Esophagus mucosa (tissue), 1 donor: ENCODE results near the gene ATP5F1D. TPM values are rescaled to one million over a fixed set of nuclear protein-coding genes. Genes with fewer than 3 reads are reported as not detected.
A peak's percentile ranks its signal among the peaks of the same experiment; 100 is the strongest.
"Not testable (repeated sequence)": the region's sequence is repeated elsewhere in the genome, so short reads cannot be mapped to it uniquely, and the experiment has no call there.

ENCODE experiments used
- ATAC-seq: fragments of 200-7000 bp; cut with Tn5 transposase; one replicate; pipeline ENCODE4 v1.9.1; 2020
- total RNA-seq: library from RNA; stranded (reverse); gene quantifications from one replicate; pipeline ENCODE4 v1.2.4, GENCODE V29; 2023
- donor health status: DM: yes; HTN: yes; CAD: no.

The ATP5F1D gene
- total RNA-seq, 1 donor from 2014 or later = 251 TPM

DNA sequence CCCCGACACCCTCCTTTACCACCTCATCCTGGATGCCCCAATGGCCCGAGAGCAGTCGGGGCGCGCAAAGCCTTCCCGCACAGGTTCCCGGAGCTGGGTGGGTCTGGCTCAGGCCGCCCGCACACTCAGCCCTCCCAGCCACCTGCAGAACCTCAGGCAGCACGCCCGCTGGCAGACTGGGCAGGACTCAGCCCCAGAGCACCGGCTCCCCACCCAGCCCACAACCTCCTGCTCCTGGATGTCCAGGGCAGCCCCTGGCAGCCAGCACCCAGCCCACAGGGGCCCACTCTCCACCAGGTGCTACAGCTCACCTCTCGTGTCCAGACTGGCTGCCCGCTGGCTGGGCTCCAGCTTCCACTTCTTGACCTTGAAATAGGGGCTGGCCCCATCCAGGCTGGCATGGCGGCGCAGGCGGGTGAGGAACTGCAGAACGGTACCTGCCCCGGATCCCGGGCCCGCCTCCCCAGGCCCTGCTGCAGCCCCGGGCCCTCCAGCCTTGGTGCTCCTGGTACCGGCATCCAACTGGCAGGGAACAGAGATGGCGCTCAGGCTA lies 8.4 kb upstream of the ATP5F1D start:
- no peak for ATAC-seq

DNA sequence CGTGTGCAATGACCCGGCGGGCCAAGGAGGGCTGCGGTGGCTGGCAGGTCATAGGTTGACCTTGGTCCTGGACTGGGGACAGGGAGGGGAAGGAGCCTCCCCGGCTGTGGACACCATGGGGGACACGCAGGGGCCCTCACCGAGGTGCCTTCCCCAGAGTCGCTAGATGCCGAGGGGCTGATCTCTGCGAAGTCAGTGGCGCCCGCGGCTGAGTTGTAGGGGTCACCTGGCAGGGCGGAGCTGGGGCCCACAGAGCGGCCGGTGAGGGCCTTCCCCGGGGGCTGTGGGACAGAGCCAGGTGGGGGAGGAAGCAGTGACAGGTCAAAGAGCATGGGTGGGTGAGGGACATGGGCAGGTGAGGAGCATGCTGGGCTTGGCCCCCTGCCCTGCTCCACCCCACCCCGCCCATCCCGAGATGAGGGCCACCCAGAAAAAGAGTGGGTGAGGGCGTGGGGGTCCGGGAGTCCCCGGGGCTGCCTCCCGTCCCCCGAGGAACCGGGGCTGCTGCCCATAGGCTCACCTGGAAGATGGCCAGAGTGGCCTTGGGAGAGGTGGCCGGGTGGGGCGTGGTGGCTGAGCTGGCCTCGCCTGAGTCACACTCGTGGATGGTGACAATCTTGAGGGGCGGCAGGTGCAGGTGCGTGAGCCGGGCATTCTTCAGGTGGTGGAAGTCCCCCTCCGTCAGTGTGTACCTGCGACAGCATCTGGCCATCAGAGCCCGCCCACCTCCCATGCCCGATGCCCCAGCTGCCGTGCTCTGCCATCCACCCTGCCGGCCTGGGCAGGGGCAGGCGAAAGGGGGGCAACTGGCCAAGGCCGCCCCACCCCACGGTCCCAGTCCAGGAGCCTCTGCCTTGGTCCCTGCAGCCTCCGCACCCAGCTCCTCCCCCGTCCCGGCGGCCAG lies 7.2 kb upstream of the ATP5F1D start:
- ATAC-seq = no peak

DNA sequence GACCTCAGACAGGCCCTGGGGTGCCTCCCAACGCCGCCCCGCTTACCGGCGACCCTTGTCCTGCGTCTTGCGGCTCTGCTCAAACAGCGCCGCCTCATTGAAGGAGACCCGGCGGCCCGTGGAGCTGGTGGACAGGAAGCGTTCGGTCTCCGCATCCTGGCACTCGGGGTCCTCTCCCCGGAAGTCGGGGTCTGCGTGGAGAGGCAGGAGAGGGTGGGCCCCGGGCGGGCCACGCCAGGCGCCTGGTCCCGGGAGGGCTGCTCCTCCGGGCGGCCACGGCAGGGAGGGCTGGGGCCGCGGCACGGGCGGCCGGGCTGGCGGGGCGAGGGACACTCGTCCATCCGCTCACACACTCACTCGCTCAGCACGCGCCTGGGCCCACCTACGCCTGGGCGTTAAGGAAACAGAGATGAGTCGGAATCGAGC lies 6.6 kb upstream of the ATP5F1D start:
- ATAC-seq = no peak

DNA sequence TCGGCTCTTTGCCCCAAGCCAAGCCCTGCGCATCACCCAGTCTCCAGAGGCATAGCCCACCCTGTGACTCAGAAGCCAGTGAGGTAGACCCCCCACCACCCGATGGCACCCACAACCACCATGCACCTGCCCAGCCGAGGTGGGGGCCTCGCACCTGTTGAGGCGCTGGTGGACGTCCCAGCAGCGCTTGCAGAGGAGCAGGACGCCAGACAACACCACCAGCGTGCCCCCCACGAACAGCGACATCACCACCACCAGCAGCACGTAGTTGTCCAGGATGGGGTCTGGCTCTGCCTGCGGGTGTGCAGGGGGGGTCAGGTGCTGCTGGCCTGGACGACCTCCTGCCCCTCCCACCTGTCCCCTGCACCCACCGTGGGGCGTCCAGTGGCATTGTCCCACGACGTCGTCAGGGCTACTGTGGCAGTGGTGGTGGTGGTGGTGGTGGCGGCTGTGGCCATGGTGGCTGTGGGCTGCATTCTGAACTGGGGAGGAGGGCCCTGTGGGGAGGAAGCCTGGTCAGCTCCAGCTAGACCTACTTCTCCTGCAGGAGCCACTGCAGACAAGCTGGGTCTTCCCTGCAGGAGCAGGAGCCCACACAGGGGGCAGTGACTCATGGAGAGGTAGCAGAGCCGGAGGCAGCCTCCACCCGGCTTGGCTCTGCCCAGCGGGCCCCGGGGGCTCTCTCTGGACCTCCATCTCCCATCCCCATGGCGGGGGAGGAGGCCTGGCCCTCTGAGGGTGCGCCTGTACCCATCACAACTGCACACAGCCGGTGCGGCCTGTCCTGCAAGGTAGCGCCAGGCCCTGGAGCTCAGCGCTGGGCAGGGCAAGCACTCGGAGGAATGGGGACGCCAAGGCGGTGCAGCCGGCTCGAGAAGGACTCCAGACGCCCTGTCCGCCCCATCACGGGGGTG lies 5.7 kb upstream of the ATP5F1D start:
- peak; percentile 37 for ATAC-seq

DNA sequence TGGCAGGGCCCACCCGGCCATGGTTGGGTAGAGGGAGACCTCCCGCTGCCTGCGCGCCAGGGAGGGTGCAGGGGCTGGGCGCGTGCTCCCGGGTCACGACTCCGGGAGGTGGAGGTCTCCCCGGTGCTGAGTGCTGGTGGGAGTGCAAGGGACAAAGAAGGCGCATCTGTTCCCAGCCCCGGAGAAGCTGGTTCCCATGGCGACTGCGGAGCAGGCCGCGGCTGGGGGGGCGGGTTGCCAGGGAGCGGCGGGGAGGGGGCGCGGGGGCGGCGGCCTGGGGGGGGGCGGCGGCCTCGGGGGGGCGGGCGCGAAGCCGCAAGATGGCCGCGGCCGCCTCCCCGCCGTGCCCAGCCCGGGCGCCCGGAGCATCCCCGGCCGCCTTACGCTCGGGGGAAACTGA lies 5.0 kb upstream of the ATP5F1D start:
- ATAC-seq = no peak

DNA sequence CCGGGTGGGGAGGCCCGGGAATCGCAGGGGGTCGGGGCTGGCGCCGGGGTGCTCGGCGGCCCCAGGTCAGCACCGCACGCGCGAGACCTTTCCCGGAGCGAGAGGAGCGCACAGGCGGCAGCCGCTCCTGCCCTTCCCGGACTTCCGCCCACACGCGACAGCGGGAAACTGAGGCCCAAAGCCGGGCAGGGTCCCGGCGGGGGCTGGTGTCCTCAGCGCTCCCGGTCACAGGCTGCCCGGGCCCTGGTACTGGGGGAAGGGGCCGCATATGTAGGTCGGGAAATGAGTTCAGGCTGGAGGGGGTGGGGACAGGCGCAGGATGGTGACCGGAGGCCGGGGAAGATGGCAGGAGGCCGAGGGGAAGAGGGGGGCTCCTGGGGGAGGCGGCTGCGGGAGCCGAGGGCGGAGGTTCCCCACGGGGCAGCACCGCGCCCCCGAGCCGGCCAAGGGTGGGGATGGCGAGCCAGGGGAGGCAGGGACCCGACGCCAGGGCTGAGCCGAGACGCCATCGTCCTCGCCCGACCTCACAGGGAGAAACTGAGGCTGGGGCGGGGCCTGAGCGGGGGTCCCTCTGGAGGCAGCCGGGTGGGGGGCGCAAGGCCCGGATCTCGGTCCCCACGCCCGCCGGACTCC lies 4.4 kb upstream of the ATP5F1D start:
- no peak for ATAC-seq

DNA sequence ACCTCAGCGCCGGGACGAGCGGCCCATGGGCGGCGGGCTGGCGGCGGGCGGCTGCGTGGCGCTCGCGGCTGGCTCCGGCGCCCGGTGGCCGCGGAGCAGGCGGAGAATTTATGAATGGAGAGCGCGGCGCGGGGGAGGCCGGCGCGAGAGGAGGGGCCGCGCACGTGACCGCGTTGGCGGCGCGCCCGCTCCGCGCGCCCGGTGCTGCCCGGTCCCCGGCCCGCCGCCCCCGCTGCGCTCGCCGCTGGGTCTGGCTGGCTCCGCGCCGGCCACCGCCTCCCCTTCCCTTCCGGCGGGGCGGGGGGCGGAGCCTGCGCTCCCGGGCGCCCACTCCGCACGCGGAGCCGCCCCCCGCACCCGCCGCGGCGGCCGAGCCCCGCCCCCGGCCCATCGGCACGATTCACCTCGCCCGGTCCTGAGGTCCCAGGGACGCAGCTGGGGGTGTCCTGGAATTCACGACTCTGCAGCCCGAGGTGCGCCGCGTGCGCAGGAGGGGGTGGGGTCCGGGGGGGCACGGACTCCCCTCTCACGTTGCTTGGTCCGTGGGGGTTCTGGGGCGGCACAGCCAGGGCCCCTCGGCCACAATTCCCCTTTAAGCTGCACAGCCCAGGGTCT lies 3.7 kb upstream of the ATP5F1D start, which contains the start of gene CBARP:
Gene CBARP, minus strand, starts transcription at position 252 of the 615 bp plus-strand sequence. CDS start 1,905 bp downstream, outside the sequence.
- ATAC-seq = no peak

DNA sequence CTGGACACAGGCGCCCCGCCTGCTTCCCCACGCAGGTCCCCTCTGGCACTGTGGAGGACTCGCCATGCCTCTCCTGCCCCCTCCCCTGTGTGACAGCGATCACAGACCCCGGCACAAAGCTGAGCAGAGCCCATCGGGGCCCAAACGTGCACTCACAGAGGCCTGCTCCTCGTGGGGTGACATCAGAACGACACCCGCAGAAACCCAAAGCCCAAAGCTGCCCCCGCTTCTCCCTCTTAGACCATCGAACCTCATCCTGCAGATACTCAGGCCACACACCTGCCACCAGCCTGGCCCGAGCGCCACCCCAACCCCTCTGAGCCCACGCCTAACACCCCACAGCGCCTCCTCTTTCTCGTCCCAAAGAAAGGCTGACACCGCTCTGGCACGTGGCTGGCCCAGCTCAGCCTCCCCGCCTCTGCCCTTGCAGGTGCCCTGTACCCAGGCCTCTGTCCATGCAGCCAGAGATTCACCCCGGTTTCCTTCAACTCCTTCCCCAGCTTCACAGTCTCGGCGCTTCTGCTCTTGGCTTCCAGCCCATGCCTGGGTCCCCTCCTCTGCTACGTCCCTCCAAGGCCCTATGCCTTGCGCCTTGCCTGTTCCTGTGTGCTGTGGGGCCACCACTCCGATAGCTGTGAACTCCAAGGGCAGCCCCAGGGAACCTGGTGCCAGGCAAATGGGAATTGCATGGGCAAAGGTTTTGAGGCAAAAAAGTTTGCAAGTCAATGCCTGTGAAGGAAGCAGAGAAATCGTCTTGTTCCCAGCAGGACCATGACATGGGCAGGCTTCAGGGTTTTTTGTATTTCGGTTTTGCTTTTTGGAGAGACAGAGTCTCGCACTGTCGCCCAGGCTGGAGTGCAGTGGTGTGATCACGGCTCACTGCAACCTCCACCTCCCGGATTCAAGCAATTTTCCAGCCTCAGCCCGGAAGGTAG lies 2.9 kb upstream of the ATP5F1D start:
- no peak for ATAC-seq

DNA sequence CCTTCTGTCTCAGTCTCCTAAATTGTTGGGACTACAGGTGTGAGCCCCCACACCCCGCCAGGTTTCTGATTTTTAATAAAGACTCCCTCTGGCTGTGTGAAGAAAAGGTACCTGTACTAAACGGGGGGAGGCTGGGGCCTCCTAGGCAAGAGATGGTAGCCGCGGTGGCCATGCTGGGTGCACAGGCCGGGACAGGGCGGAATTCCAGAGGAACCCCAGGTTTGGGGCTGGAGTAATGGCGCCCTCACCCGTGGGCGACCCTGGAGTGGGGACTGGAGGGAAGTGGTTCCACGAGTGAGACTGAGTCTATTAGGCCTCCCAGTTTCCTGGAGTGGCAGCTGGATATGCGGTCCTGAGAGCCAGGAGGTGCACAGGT lies 2.1 kb upstream of the ATP5F1D start:
- ATAC-seq = no peak

DNA sequence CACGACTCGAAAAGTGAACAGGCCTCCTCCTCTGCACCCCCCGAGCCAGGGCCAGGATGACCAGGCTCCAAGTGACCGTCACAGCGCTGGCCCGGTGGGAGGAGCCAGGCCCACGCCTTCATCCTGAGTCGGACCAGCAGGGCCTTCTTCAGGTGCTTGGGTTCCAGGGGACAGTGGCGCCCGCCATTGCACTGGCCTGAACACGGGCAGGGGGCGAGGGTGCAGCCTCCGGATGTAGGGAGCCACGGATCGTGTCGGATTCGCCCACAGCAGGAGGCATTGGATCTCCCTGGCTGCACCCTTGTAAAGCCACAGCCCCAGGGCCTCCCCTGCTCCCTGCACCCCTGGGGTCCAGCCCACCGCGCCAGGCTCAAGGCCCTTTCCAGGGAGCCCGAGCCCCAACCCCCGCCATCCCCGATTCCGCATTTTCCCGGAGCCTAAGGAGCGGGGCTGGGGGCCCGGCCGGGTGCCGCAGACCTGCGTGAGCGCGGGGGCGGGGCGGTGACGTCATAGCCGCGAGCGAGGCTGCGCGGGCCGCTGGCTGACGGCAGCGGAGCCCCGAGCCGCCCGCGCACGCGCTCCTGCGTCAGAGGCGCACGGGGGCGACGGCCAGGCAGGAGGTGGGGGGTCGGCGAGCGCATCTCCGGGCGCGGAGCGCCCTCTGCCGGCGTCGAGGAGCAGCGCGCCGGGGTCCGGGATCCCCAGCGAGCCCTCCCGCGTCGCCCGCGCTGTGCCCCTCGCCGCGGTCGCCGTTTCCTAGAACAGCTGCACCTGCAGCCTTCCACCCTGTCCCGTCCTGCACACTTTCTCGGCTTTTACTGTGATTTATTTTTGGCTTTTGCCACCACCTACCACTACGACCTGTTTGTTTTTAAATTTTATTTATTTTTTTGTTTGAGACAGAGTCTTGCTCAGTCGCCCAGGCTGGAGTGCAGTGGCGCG lies 1.5 kb upstream of the ATP5F1D start:
- ATAC-seq = peak; percentile 25

DNA sequence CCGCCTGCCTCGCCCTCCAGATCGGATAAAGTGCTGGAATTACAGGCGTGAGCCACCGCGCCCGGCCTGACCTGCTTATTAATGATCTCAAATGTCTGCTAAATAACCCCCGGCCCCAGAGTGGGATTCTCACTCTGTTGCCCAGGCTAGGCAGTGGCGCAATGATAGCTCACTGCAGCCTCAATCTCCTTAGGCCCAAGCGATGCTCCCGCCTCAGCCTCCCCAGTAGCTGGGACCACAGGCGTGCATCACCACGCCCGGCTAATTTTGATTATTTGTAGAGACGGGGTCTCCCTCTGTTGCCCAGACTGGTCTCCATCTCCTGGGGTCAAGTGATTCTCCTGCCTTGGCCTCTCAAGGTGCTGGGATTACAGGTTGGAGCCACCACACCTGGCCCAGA lies 626 bp upstream of the ATP5F1D start:
- ATAC-seq = no peak

DNA sequence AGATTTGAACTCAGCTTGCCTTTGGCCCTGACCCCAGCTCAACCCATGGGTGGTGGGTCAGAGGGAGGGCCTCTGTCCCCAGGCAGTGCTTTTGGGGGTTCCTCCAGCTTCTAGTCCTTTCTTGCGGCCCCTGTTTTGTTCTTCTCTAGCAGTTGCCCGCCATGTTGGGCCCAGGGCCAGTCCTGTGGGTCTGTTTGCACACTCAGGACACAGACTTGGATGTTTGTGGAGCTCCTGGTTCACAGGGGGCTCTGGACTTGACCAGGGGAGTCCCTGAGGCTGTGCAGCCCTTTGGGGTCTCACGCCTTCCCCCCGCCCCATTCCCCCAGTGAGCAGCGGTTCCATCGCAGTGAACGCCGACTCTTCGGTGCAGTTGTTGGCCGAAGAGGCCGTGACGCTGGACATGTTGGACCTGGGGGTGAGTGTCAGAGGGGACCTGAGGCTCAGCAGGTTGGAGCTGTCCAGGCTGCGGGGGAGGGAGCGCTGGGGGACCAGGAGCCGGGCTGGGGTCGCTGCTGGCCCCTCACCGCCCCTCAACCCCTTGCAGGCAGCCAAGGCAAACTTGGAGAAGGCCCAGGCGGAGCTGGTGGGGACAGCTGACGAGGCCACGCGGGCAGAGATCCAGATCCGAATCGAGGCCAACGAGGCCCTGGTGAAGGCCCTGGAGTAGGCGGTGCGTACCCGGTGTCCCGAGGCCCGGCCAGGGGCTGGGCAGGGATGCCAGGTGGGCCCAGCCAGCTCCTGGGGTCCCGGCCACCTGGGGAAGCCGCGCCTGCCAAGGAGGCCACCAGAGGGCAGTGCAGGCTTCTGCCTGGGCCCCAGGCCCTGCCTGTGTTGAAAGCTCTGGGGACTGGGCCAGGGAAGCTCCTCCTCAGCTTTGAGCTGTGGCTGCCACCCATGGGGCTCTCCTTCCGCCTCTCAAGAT lies 2.5 kb downstream of the ATP5F1D start:
- peak; percentile 47 for ATAC-seq

DNA sequence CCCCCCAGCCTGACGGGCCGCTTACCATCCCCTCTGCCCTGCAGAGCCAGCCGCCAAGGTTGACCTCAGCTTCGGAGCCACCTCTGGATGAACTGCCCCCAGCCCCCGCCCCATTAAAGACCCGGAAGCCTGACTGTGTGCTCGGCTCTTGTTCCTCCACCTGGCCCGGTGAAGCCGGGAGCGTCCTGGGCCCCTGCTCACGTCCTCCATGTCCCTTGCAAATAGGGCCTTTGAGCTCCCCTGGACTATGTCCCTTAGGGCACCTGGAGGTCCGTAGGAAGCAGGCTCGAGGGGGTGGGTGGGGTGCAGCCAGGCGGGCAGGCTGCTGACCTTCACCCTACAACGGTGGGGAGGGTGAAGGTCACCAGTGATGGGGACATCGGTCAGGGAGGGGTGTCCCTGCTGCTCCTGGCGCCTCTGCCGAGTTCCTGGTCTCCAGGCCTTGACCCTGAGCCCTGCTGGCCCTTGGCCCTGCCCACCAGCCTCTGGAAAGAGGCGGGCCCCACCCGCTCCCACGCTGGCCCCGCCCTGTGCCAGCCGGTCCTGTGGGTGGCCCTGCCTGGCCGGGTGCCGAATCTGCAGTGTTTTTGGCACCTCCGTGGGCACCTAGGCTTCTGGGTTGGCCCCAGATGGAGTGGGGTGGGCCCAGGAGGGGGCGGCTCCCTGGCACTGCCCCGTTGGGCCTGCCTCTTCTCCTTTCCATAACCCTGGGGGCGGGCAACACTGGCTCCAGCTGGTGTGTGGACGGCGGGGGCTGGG lies 3.3 kb downstream of the ATP5F1D start:
- ATAC-seq = peak; percentile 19

DNA sequence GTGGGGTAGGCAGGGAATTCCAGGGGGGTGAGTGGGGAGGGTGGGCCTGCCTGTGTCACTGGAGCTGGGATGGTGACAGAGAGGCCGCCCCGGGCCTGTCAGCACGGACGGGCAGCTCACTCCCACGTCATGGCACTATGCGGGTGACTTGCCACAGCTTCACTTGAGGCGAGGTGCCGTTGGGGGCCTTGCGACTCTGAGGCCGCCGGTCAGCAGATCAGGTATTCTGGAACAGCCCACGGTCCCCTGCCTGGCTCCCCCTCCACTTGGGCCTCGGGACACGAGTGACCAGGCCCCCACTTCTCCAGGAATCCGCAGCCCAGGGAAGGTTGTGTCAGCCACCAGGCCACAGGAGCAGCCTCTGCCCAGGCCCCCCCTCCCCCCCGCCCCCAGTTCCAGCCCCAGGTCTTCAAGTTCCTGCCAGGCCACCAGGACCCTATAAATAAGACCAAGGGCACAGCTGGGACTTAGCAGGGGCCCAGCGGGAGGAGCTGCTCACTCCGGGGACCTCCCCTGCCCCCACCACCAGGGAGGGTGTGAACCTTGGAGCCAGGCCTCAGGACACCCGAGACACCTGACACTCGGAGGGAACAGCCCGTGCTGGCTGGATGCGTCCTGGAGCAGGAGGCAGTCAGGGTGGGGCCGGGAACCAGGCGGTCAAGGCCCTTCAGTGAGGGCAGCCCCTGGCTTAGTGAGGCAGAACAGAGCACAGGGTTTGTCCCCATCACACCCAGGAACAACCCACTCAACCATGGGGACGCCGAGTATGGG lies 4.1 kb downstream of the ATP5F1D start:
- peak; percentile 0 for ATAC-seq

DNA sequence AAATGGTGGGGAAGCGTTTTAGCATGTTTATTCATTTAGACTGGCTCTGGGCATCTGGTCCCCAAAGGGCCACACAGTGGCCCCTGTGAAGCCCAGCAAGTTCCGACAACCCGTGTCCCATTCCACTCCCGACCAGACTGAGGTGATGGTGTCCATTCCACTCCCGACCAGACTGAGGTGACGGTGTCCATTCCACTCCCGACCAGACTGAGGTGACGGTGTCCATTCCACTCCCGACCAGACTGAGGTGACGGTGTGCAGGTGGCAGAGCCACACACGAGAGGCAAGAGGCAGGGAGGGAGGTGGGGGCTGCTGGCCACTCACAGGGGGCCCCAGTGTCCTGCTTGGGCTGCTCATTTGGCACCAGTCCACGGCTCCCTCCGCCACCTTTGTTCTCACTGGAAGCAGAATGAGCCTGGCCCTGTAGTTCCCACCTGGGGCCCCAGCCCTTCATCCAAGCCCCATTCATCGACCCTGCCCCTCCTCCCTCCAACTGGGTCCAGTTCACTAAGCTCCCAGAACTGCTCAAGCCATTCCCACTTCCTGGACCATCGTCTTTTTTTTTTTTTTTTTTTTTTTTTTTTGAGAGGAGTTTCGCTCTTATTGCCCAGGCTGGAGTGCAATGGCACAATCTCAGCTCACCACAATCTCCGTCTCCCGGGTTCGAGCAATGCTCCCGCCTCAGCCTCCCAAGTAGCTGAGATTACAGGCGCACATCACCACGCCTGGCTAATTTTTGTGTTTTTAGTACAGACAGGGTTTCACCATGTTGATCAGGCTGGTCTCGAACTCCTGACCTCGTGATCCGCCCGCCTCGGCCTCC lies 4.9 kb downstream of the ATP5F1D start:
- ATAC-seq = not testable (repeated sequence)

DNA sequence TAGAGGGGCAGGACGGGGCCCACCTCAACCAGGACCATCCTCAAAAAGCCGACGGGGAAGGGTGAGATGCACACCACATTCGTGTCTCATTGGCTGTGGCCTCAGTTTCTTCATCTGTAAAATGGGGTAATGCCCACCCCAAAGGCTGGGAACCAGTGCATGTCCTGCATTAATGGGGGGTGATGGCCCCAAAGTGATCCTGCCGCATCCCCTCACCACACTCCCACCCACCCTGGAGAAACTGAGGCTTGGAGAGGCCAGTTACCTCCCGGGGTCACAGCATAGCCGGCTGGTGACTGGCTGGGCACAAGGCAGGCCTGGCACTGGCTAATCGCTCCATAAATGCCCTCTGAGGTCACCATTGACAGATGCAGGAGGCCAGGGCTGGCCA lies 6.2 kb downstream of the ATP5F1D start:
- ATAC-seq = no peak
